Hematopoietic multipotent progenitor cell treated with erythropoietin and hydrocortisone succinate and interleukin-3 and kit ligand, for 8 days (in vitro differentiated cells): Measurements from ENCODE around the gene FAM110A.
"Not testable (repeated sequence)": the region's sequence is repeated elsewhere in the genome, so short reads cannot be mapped to it uniquely, and the experiment has no call there.

ENCODE experiments used
- DNase-seq: peaks from one replicate; pipeline ENCODE4 v3.0.0-alpha.2; 2015

Gene FAM110A

DNA sequence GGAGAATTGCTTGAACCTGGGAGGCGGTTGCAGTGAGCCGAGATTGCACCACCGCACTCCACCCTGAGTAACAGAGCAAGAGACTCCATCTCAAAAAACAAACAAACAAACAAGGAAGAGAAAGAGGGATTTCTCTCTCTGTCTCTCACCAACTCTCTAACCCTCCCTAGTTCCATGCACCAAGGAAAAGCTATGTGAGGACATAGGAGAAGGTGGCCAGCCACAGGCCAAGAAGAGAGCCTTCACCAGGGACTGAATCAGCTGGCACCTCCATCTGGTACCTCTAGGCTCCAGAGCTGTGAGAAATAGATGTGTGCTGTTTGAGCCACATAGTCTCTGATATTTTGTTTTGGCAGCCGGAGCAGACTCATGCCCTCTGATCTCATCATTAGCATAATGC lies 9.0 kb upstream of the FAM110A start:
- no peak for DNase-seq

DNA sequence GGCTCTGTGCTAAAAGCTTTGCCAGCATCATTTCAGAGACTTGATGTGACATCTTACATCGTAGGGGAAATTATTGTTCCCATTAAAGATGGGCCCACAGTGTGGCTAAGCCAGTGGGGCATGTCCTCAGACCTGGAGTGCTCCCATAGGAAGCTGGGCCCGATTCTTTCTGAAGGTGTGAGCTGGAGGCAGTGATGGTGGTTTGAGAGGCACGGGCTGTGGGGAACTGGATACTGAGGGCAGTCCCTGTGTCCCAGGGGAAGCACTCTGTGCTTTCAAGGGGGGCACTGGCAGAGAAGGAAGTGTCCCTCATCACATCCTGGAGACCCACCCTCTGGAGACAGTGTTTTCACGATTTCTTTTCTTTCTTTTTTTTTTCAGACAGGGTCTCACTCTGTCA lies 8.6 kb upstream of the FAM110A start:
- no peak for DNase-seq

DNA sequence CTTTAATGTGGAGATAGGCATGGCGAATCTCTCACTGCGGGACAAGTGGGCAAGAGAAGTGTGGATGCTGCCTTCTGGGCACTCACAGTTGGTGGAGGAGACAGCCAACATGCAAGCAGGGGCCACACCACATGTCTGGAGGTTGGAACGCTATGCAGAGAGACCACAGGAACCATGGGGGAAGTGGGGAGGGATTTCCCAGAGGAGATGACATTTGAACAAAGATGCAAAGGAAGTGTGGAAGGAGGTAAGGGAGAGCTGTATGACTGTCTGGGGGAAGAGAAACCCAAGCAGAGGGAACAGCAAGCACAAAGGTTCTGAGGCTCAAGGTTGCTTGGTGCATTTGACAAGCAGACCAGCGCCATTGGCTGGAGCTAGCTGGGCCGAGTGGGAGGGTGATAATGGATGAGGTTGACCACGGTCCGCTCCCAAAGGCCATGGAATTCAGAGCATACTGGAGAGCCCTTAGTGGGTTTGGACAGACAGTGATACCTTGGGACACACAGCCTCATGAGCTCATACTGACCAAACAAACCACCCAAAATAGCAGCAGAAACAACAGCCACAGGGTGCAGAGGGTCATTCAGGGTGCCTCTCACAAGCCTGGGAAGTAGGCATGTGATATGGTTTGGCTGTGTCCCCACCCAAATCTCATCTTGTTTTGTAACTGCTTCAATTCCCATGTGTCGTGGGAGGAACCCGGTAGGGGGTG lies 7.6 kb upstream of the FAM110A start:
- DNase-seq: peak; percentile 48

DNA sequence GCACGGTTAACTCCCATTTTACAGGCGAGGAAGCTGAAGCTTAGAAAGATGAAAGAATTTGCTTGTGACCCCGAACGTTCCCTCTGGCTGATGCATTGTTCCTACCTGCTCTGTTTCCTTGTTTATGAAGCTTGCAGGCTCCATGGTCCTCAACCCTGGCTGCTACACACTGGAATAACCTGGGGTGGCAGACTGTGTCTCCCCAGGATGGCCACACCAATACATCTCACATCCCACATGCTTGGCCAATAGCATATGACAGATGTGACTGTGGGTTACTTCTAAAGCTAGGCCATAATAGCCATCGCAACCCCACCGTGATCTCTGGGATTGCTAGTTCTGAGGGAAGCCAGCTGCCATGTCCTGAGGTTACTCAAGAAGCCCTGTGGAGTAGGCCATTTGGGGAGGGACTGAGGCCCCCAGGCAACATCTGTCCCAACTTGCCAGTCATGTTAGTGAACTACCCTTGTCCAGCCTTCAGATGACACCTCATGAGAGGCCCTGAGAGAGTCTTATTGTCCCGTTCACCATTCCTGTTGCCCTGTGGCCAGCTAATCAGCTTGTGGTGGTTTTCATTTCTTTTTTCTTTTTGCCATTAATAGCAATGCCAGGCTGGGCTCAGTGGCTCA lies 6.7 kb upstream of the FAM110A start:
- no peak for DNase-seq

DNA sequence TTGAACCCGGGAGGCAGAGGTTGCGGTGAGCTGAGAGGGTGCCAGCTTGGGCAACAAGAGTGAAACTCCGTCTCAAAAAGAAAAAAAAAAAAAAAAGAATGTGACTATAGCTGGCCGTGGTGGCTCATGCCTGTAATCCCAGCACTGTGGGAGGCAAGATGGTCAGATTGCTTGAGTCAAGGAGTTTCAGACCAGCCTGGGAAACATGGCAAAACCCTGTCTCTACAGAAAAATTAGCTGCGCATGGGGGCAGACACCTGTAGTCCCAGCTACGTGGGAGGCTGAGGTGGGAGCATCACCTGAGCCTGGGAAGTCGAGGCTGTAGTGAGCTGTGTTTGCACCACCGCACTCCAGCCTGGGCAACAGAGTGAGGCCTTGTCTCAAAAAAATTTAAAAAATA lies 5.5 kb upstream of the FAM110A start:
- not testable (repeated sequence) for DNase-seq

DNA sequence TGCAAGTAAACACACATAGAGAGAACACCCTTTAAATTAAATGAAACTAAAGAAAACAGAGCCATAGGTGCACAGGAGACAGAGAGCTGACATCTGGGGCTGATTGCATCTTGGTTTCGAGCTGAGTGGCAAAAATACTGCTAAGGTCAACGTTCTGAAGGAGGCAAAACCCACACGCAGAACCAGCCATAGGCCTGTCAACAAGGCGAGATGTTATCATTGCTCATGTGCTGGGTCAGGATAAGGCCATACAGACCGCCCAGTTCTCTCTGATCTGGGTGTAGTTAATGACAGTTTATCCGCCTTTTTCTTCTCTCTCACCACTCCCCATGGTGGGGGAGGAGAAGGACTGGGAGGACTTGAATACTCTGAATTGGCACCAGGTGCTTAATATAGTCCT lies 4.5 kb upstream of the FAM110A start:
- DNase-seq: peak; percentile 98

DNA sequence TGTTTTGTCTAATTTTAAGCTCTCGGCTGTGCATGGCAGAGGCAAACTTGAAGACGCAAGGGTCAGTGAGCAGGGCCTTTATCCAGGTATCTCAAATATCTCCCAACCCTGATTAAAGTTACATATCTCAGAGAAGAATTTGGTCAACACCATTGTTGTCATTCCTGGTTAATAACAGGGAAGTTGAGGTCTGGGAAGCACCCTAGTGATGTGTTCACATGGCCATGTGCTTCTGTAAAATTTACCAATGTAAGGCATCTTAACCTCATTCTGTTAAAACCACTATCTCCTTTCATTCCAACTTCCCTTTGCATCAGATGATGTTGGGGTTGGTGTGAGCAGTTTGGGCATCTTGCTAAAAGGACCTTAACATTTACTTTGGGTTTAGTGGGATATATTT lies 4.0 kb upstream of the FAM110A start:
- peak; percentile 36 for DNase-seq

DNA sequence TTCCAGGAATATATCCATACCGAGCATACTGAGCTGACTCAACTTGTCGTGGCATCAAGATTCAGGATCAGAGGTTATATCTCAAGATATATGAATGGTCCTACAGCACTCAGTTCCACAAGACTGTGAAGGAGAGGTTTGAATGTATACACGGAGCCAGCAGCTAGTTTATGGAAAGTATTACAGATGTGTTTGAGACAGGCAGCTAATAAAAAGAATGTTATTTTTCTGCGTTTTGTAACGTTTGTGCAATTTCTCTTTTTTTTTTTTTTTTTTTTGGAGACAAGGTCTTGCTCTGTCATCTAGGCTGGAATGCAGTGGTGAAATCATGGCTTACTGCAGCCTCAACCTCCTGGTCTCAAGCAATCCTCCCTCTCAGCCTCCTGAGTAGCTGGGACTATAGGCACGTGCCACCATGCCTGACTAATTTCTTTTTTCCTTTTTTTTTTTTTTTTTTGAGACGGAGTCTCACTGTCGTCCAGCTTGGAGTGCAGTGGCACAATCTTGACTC lies 3.4 kb upstream of the FAM110A start:
- no peak for DNase-seq

DNA sequence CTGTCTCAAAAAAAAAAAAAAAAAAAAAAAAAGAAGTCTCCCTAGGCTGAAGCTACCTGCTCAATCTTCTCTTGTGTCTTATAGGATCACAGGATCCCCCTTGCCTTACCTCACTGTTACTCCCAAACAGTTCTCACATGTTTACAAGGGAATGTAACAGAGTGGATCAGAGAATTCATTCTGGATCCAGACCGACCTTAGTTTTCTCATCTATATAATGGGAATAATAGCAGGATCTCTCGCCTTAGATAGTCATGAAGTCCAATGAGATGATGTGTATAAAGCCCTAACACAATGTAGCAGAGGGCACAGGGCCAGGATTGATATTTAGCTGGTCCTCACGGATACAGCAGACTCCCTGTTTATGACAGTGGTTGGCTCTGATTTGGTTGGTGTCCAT lies 2.3 kb upstream of the FAM110A start:
- no peak for DNase-seq

DNA sequence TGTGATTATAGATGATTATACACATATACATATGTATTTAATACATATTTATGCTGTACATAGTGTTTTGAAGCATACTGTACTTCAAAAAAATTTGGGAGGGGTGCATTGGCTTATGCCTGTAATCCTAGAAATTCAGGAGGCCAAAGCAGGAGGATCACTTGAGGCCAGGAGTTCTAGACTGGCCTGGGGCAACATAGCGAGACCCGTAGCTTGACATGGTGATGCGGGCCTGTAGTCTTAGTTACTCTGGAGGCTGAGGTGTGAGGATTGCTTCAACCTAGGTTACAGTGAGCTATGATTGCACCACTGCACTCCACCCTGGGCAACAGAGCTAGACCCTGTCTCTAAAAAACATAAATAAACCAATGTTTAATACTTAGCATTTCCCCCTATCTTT lies 1.6 kb upstream of the FAM110A start:
- no peak for DNase-seq

DNA sequence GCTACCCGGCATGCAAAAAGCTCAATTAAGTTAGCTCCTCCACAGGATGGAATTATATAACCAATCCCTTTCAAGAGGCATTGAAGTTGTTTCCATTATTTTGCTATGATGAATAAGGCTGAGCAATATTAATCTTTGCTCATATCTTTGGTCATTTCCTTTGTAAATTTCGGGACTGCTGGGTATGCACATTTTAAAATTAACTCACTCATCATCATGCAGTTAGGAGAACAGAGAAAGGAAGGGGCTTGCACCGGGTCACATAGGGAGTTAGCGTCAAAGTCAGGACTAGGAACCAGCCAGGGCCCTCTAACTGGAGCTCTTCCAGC lies 430 bp upstream of the FAM110A start:
- no peak for DNase-seq

DNA sequence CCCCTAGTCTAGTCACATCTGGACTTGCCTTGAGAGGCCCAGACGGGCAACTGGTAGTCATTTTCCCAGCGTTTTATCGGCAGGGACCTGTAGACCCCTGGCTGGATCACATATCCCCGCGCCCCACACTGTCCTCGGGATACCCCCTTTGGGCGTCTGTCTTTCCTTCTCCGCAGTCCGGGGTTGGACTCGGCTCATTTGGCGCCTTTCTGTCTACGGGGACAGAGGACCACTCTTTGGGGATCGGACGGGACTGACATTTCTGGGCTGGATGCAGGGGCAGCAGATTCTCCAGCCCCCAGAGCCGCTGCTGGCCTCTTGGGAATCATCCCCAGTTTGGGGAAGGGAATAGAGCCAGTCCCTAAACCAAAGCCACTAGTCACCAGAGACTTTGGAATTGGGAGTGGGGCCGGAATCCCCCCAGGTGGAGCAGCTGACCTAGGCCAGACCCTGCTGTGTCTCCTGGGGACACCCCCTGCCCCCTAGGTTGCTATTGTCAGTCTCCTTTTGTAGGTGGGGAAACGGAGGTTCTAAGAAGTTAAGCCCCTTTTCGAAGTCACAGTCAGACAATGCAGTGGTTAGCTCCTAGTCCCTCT lies 734 bp downstream of the FAM110A start:
- no peak for DNase-seq

DNA sequence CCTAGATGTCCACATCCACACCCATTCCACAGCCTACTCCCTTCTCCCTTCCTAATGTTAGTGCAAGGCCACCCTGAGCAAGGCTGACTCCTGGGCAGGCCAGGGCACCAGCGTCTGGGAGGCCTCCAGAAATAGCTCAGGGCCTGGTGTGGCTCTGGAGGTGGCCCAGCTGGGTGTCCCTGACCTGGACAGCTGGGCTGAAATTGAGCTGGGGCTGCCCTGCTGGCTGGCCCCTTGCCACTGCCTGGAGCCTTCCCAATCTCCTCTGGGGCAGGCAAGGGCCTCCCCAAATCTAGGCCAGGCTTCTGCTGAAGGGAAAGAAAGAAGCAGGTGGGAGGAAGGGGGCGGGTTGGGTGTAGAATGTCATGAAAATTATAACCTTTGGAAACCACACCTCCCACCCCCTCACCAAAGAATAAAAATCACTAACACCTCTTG lies 2.1 kb downstream of the FAM110A start:
- peak; percentile 44 for DNase-seq

DNA sequence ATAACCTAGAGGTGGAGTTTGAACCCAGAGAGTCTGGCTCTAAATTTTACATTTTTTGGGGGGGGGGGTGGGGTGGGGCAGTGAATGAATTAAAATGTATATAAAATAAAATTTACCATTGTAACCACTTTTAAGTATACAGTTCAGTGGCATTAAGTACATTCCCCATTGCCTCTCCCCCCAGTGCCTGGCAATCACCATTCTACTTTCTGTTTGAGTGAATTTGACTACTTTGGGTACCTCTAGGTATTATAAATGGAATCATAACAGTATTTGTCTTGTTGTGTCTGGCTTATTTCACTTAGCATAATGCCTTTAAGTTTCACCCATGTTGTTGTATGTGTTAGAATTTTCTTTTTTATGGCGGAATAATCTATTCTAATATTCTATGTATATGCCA lies 2.7 kb downstream of the FAM110A start:
- no peak for DNase-seq

DNA sequence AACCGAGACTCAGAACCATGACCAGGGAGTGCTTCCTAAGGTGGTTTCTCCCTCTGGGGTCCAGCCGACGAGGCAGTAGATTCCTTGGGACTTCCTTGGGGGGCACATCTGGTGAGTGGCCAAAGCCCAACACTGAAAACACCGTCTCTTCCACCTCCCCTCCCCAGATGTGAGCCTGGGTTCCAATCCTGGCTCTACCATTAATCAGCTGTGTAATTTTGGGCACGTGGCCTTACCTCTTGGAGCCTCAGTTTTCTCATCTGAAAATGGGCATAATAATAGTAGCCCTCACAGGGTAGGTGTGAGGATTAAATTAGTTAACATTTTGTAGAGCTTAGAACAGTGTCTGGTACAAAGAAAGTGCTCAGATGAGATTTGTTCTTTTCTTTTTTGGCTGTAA lies 5.5 kb downstream of the FAM110A start:
- DNase-seq: no peak

DNA sequence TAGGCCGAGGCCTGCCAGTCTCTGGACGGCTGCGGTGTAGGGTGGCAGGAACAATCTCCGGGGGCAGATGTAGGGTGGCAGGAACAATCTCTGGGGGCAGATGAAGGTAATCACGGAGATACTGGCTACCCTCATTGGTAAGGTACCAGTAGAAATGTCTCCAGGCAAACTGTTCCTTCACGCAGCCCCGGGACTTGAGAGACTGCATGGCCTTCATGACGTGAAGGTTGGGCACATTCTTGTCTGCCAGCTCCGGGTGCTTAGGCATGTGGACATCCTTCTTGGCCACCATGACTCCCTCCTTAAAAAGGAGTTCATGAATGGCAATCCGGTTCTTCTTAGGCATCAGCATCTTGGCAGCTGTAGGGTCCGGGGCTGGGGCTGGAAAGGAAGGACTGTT lies 6.1 kb downstream of the FAM110A start:
- DNase-seq: no peak

DNA sequence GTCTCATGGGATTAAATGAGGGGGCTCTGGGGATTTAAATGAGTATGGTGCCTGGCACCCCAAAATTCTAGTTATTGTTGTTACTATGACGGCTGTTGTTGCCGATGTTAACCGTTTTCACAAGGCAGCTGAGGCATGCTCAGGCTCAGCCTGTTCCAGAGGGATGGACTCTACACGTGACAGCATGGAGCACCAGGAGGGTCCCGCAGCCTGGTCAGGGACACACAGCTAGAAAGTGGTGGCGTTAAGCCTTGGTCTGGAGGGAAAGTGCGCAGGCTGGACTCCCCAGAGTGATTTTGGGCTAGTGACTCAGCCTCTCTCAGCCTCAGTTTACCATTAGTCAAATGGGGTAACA lies 7.0 kb downstream of the FAM110A start:
- DNase-seq: no peak

DNA sequence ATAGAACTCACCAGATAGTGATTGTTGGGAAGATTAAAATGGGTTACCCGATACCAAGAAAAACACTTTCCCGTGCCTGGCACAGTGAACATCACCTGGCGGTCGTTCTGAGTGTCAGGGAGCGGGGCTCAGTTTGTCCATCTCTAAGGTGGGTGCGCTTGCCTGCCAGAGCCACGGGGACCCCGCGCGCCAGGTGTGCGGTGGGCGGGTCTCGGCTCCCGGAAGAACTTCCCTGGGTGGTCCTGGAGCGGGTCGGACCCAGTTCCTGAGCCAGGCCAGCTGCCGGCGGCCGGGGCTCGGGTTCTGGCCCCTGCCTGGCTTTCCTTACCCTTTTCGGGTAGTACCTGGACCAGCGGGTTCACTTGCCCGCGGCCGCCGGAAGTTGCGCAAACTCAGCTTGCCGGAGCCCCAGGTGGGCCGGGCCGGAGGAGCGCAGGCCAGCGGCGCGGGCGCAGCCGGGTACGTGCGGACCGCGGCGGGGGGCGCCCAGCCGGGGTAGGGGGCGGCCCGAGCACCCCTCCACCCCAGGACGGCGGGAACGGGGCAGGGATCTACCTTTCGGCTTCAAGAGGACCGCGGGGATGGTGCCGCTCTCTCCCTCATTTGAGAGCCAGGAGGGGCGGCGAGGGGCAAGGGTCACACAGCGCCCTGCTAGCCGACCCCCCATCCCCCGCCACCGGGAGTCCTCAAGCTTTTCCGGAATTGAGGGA lies 7.5 kb downstream of the FAM110A start:
- no peak for DNase-seq

DNA sequence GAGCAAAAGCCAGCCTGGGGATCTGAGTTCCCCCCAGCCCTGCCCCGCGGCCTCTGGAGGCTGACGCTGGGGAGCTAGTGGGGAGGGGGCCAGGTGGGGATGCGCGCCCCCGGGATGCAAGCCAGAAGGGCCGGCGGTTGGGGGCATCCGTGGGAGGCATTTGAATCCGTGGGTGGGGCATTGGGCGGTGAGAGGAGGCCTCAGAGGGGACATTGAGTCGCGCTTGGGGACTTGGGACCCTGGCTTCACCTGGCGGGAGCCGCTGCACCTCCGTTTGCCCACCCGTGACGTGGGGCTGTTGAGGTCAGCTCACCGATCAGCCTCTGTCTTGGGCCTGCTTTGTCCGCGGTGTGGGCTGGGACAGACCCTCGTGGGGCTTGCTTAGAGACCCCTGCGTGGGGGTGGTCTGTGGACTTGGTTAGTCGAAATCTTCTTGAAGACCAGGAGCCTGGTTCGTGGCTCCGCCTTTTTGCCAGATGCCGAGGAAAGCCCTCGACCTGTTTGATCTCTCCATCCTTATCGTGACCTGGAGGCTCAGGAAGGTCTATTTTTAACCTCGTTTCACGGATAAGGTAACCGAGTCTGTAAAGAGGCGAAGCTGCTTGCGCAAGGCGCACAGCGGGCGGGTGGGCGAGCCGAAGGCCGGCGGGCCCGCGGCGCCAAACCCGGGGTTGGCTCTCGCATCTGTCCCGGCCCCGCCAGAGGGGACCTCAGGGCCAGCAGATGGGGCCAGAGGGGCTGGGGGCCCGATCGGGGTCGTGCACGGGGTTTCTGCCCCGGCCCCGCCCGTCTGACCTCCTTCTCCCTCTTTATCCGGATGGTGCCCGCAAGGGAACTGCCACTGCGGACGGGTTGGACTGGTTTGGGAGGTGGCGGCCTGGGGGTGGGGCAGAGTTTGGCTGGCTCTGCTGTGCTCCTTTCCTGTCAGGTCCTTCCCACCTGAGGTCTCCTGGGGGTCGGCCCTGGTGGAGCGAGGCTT lies 8.3 kb downstream of the FAM110A start:
- DNase-seq: peak; percentile 35

DNA sequence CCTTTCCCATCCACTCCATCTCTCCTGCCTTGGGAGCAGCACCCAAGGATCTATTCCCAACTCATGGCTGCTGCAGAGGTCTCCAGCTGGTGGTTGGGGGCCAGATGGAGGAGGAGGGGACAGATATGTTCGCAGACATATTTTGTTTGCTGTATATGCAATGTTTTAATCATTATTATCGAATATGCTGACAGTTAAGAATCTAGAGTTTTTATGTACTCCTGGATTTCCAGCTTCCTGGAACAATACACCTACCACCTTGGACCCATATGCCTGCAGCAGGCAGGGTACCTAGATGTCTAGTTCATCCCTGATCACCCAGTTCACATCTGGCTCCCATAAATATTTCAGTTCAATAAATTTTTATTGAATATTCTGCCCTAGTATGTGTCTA lies 9.0 kb downstream of the FAM110A start:
- no peak for DNase-seq

DNA sequence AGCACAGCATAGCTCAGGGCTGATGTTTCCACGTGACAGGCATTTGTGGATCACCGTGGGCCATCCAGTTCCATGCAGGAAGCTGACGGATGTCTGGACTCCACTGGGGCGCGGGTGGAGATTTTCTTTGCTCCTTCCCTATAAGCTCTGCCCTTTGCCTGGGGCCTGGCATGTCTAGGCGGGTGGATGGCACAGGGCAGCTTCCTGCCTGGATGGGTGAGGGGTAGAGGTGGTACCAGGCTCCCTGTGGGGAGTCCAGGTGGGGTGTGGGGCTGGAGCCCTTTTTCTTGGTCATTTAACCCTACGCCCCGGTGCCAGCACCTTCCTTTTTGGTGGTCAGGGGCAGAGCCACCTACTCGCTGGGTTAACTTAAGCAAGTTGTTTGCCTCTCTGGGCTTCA lies 10.4 kb downstream of the FAM110A start:
- no peak for DNase-seq

DNA sequence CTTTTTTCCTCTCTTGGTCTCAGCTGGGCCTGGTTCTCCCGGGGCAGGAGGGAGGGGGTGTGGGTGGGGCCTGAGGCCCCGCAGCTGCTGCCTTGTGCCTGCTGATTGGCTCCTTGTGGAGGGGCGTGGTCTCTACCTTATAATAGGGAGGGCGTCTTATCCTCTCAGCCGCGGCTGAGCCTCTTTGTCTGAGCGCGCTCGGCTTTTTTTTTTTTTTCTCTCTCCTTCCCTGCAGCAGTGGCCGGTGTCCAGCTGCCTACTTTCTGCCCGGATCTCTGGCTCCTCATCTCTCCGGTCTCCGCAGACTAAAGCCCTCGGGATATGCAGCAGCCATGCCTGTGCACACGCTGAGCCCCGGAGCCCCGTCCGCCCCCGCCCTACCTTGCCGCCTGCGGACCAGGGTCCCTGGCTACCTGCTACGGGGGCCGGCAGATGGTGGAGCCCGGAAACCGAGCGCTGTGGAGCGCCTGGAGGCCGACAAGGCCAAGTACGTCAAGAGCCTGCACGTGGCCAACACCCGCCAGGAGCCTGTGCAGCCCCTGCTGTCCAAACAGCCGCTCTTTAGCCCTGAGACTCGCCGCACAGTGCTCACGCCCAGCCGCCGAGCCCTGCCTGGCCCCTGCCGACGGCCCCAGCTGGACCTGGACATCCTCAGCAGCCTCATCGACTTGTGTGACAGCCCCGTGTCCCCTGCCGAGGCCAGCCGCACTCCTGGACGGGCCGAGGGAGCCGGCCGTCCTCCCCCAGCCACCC lies 11.1 kb downstream of the FAM110A start:
- DNase-seq: peak; percentile 95
